Mucosa of descending colon (tissue), 3 donors: ENCODE results near the gene DDX10. TPM values are rescaled to one million over a fixed set of nuclear protein-coding genes. Genes with fewer than 3 reads are reported as not detected.

Source experiments
- ATAC-seq: fragments of 200-7000 bp; cut with Tn5 transposase; one replicate; pipeline ENCODE4 v1.9.1; 2020; ENCODE audit warnings: mild to moderate bottlenecking, moderate library complexity
- DNase-seq, 3 donors: peaks; one replicate each; pipeline ENCODE4 v3.0.0-alpha.2; 2020
- H3K36me3 ChIP-seq: fragments of 200-600 bp; one replicate; pipeline ENCODE4 v1.8.0; 2021; ENCODE audit warnings: low read depth, mild to moderate bottlenecking
- H3K4me1 ChIP-seq: fragments of 200-600 bp; one replicate; pipeline ENCODE4 v1.8.0; 2021; ENCODE audit warnings: low read depth, mild to moderate bottlenecking
- H3K4me3 ChIP-seq: fragments of 200-600 bp; one replicate; pipeline ENCODE4 v1.8.0; 2021; ENCODE audit warnings: mild to moderate bottlenecking
- H3K9me3 ChIP-seq: fragments of 200-600 bp; one replicate; pipeline ENCODE4 v1.8.0; 2021; ENCODE audit warnings: mild to moderate bottlenecking
- intact Hi-C, 2 donors: fragments of 100-400 bp; cut with DNase I in 1 of 2; cut with micrococcal nuclease in 1 of 2; formaldehyde crosslinking; loops; one replicate each; pipeline versions ENCODE4 v1.11.0 to v1.11.1; 2022; cut with DNase I, micrococcal nuclease
- total RNA-seq, 3 donors: library from RNA; stranded (reverse); fragmentation: NEBNext Ultra II Directional in 2 of 3; extraction: Animal tissue kit (Norgen Biotek cat#: 25700) in 2 of 3; gene quantifications; one replicate each; pipeline versions ENCODE4 v1.2.1 to v1.2.4, GENCODE V29; 2021 to 2023
- TF ChIP-seq, protein P1 (sequence below): fragments of 200-600 bp; IDR thresholded peaks from one replicate; pipeline ENCODE4 v1.8.0; 2022; ENCODE audit warnings: antibody characterized with exemption, mild to moderate bottlenecking
- donor health status: DM: no; HTN: no; CAD: no; lungs with moderate emphysema.
- donor health status: DM: no; HTN: no; CAD: no.
- donor health status: DM: no; HTN: yes; CAD: no.

Gene DDX10
- total RNA-seq, 3 donors from 2014 or later: 16.1 to 18.3 (median 17.3) TPM

DNA sequence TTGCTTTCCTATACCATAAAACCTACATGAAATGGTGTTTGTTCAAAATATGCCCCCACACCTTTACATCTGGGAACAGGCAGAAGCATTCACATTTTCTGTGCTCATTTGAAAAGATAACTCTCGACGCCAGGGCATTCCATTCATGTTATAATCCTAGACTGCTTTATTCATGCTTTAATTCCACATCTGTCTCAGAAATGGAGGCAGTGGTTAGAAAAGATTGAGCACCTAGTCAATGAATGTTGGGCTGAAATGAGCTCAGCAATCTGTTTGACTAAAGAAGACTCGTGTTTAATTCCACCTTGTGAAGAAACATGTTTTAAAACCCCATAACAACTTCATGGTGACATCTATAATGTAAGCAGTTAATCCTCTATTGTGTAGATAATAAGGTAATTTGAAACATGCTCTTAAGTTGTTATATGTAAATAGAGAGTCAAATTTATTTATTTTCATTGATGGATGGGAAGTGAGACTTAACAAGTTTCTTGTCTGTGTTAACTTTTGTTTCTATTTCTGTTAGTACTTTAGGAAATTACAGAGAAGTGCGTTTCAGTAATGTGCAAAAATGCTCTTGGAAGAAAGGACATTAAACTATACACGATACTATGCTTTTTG lies 217.5 kb downstream of the DDX10 start:
- Histone ChIP-seq H3K9me3 (no peaks in the 10 kb centered on the region), H3K4me3 (no peak overlapping the region), H3K4me1 (no peaks in the 10 kb centered on the region), H3K36me3 (no peaks in the 10 kb centered on the region)
- TF ChIP-seq, protein P1, sequence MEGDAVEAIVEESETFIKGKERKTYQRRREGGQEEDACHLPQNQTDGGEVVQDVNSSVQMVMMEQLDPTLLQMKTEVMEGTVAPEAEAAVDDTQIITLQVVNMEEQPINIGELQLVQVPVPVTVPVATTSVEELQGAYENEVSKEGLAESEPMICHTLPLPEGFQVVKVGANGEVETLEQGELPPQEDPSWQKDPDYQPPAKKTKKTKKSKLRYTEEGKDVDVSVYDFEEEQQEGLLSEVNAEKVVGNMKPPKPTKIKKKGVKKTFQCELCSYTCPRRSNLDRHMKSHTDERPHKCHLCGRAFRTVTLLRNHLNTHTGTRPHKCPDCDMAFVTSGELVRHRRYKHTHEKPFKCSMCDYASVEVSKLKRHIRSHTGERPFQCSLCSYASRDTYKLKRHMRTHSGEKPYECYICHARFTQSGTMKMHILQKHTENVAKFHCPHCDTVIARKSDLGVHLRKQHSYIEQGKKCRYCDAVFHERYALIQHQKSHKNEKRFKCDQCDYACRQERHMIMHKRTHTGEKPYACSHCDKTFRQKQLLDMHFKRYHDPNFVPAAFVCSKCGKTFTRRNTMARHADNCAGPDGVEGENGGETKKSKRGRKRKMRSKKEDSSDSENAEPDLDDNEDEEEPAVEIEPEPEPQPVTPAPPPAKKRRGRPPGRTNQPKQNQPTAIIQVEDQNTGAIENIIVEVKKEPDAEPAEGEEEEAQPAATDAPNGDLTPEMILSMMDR: no peak
- intact Hi-C loops: no loop called here
- no peak for DNase-seq
- no peak for ATAC-seq

DNA sequence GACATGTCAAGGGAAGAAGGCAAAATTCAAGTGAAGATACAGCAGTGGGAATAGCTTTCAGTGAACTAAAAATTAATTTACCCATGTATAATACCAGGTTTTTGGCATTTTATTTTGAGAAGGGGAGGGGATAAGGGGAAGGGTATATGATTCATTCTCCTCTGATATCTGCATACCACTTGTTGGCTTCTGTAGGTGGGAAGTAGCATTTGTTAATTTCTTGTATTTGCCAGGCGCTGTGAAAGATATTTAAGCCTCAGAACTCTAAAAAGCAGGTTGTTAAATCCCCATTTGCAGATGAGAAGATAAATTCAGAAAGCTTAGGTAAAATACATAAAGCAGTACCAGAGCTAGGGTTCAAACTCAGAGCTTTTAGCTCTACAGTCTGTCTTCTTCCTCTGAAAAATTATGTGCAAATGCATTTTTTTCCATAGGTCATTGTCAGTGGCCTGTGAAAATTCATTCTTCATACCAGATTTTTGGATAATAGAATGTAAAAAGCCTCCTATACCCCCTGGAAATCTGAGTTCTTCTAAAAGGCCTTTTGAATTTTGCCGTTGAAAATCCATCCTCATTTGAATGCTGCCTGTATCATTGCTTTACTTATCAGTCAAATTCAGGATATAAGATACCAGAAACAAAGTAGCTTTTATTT lies 221.3 kb downstream of the DDX10 start:
- H3K4me1 ChIP-seq: no peaks in the 10 kb centered on the region
- no peaks in the 10 kb centered on the region for H3K9me3 ChIP-seq
- H3K4me3 ChIP-seq: no peak overlapping the region
- DNase-seq: no peak
- no peak for ATAC-seq
- TF ChIP-seq, protein P1: no peak
- intact Hi-C loops: no loop called here
- no peaks in the 10 kb centered on the region for H3K36me3 ChIP-seq

DNA sequence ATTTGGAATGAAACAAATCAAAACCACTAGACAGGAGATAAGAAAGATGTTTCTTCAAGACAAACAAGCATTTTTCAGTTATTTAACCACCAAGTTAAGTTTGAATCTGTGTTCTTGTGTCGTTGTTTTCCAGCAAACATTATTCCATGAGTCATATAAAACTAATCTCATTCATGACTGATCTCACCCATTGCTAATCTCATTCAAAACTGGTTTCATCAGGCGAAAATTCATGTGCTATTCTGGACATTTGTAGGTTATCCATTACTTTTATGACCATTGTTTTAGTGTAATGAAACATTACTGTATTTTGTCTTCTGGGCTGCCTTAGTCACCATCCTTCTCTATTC lies 221.8 kb downstream of the DDX10 start:
- Histone ChIP-seq H3K36me3 (no peaks in the 10 kb centered on the region), H3K9me3 (no peaks in the 10 kb centered on the region), H3K4me1 (no peaks in the 10 kb centered on the region), H3K4me3 (no peak overlapping the region)
- TF ChIP-seq, protein P1: no peak
- intact Hi-C loops: no loop called here
- ATAC-seq (no peak), DNase-seq (no peak)

DNA sequence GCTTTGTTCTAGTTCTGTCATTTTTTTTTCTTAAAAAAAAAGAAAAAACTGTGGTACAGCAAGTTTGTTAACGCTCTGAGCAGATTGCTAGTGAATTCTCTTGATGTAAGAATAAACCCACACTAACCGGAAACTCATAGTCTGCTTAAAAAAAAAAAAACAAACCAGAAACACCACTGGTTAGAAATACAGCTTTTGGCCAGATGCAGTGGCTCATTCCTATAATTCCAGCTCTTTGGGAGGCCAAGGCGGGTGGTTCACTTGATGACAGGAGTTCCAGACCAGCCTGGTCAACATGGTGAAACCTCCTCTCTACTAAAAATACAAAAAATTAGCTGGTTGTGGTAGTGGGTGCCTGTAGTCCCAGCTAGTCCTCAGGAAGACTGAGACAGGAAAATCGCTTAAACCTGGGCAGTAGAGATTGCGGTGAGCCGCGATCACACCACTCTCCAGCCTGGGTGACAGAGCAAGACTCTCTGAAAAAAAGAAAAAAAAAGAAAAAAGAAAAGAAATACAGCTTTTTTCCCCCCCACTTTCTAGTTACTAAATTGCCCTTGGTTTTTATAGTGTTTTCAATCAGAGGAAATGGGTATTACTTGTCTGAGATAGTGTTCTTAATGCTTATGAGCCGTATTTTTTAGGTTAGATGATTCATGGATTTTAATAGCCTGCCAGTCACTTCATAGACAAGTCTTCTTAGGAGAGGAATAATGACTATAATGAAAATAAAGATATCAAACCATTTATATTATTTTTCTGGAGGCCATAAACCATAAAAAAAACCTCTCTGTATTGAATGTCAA lies 222.8 kb downstream of the DDX10 start:
- H3K36me3 ChIP-seq: no peaks in the 10 kb centered on the region
- intact Hi-C loops: no loop called here
- TF ChIP-seq, protein P1: no peak
- no peaks in the 10 kb centered on the region for H3K9me3 ChIP-seq
- no peak for ATAC-seq
- no peaks in the 10 kb centered on the region for H3K4me1 ChIP-seq
- DNase-seq: no peak
- no peak overlapping the region for H3K4me3 ChIP-seq

DNA sequence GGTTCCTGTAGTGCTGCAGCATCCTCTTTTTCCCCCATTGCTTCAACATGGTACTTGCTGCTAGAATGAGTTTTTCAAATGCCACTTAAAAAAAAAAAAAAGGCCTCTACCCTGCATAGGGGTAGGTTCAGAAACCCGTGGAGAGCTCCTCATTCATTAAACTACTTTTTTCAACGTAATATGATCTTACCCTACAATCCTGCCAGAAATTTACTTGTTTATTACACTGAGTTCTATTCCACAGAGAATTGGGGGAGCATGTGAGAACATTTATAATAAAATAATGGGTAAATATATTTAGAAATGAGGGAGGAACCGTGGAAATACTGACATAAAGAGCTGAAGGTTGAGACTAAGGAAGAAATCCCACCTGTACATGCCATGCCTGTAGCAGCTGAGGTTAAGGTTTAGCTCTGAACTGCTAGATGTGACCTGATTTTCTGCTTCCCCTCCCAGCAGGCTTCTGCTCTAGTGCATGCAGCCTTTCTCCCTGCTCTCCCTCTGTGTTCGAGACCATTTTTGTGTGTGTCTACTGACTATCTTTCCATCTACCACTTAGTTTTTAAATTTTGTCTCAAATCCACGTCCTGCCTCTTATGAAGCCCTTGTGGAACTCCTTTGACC lies 225.7 kb downstream of the DDX10 start:
- no peak for DNase-seq
- H3K9me3 ChIP-seq: no peaks in the 10 kb centered on the region
- TF ChIP-seq, protein P1: no peak
- no peak overlapping the region for H3K4me3 ChIP-seq
- no peaks in the 10 kb centered on the region for H3K4me1 ChIP-seq
- no peak for ATAC-seq
- intact Hi-C loops: no loop called here
- H3K36me3 ChIP-seq: no peaks in the 10 kb centered on the region
